Activated T-helper 17 cell treated with anti-CD3 and anti-CD28 coated beads, Interleukin-2, amount 50 U/mL, for 72 hours (primary cell): ENCODE results near the gene CNOT8. TPM values are rescaled to one million over a fixed set of nuclear protein-coding genes. Genes with fewer than 3 reads are reported as not detected.
A peak's percentile ranks its signal among the peaks of the same experiment; 100 is the strongest.

Source experiments
- ATAC-seq: fragments of 150-1000 bp; cut with Tn5 transposase; replicated peaks from 2 replicates; pipeline ENCODE4 v1.10.0; 2021; ENCODE audit warnings: mild to moderate bottlenecking, moderate library complexity
- H3K27ac Mint-ChIP-seq: one replicate; pipeline ENCODE4 v1.8.0; 2022; ENCODE audit warnings: mixed read lengths
- H3K27me3 Mint-ChIP-seq: one replicate; pipeline ENCODE4 v1.8.0; 2022; ENCODE audit warnings: mixed read lengths
- H3K36me3 Mint-ChIP-seq: one replicate; pipeline ENCODE4 v1.8.0; 2022; ENCODE audit warnings: low read depth, mild to moderate bottlenecking, mixed read lengths
- H3K4me1 Mint-ChIP-seq: one replicate; pipeline ENCODE4 v1.8.0; 2022; ENCODE audit warnings: mixed read lengths
- H3K4me3 Mint-ChIP-seq: one replicate; pipeline ENCODE4 v1.8.0; 2022; ENCODE audit warnings: mild to moderate bottlenecking, mixed read lengths
- H3K9me3 Mint-ChIP-seq: one replicate; pipeline ENCODE4 v1.8.0; 2022; ENCODE audit warnings: mixed read lengths
- total RNA-seq, 2 donors: library from RNA; stranded (reverse); gene quantifications; one replicate each; pipeline ENCODE4 v1.2.3, GENCODE V29; 2022

The CNOT8 gene
- total RNA-seq, 2 donors from 2014 or later = 87.4 to 173 TPM

- H3K27ac Mint-ChIP-seq = no peak overlapping the region
- no peak overlapping the region for H3K4me3 Mint-ChIP-seq
- no peaks in the 10 kb centered on the region for H3K9me3 Mint-ChIP-seq
- no peaks in the 10 kb centered on the region for H3K27me3 Mint-ChIP-seq
- H3K36me3 Mint-ChIP-seq = no peaks in the 10 kb centered on the region
- H3K4me1 Mint-ChIP-seq = no peaks in the 10 kb centered on the region
- ATAC-seq = no peak
Observed at GRCh38 chr5:154844809-154845208, 13.6 kb upstream of the CNOT8 start.

DNA sequence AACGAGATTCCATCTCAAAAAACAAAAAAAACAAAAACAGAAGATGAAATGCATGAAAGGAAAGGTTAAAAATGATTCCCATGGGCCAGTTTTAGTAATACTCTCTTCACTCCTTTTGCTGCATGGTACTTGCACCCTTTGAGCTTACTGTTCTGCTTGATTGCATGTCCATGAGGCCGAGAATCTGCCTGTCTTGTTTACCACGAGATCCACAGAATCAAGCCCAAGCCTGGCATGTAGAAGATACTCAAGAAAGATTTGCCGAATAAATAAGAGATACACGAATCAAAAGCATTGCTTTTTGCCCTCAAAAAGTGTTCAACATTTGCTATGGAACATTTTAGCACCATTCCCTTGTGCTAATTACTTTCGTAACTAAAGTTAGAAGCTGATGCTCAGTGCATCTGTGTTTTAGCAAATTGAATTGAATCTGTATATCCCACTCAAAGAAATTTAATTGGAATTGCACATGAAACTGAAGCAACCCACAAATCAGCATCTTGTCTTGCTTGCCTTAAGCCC, 9.1 kb upstream of the CNOT8 start:
- no peaks in the 10 kb centered on the region for H3K4me1 Mint-ChIP-seq

GRCh38 chr5:154849791-154850201, 8.6 kb upstream of the CNOT8 start:
- no peak overlapping the region for H3K27ac Mint-ChIP-seq
- no peaks in the 10 kb centered on the region for H3K36me3 Mint-ChIP-seq
- no peak for ATAC-seq
- H3K9me3 Mint-ChIP-seq = no peaks in the 10 kb centered on the region
- no peaks in the 10 kb centered on the region for H3K27me3 Mint-ChIP-seq
- no peak overlapping the region for H3K4me3 Mint-ChIP-seq
- no peaks in the 10 kb centered on the region for H3K4me1 Mint-ChIP-seq

More for the DNA sequence above, 9.1 kb upstream of the CNOT8 start:
- Mint-ChIP-seq H3K4me3 (no peak overlapping the region), H3K9me3 (no peaks in the 10 kb centered on the region), H3K27me3 (no peaks in the 10 kb centered on the region), H3K27ac (no peak overlapping the region), H3K36me3 (no peaks in the 10 kb centered on the region)
- no peak for ATAC-seq

DNA sequence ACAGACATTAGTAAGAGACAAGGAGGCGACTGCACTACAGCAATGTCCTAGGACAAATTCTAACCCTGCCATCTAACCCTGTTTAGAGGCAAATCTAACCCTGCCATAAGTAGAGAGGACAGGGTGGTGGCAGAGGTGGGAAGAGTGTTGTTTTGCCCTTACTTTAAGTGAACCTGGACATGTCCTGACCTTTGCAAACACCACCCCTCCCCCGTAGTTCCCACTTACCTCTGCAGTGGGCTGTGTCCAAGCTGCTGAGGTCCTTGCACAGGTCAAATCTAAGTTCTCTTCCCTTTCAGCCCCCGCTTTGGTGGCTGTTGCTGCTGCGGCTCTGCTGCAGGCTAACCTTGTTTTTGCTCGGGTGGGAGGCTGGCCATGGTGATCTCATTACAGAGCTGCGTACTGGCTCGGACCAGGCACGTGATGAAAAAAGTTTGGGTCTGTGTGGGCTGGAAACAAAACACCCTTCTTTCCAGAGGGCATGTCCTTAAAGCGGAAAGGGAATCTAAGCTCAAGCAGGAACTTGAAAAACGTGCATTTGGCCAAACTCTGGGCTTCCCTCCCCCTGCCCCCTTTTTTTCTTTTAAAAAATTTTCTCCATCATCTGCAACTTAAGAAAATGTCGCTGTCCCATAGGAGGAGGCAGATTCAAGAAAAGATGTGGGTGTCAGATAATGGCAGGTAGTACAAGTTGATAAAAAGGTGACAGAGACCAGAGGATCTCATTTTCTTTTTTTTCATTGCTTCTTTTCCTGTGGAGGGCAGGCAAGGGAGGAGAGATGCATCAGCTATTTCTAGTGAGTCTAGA, 8.0 kb upstream of the CNOT8 start, which contains the start of gene FAXDC2:
Gene FAXDC2, minus strand, starts transcription at position 349 of the 808 bp plus-strand sequence. CDS start 12,425 bp downstream, outside the sequence.
- no peak within 1 kb of the TSS for H3K4me3 Mint-ChIP-seq
- ATAC-seq = no peak
- H3K9me3 Mint-ChIP-seq = no peaks in the 10 kb centered on the region
- no peaks in the 10 kb centered on the region for H3K4me1 Mint-ChIP-seq
- no peak within 1 kb of the TSS for H3K27ac Mint-ChIP-seq
- no peaks in the 10 kb centered on the region for H3K27me3 Mint-ChIP-seq
- no peaks in the 10 kb centered on the region for H3K36me3 Mint-ChIP-seq

DNA sequence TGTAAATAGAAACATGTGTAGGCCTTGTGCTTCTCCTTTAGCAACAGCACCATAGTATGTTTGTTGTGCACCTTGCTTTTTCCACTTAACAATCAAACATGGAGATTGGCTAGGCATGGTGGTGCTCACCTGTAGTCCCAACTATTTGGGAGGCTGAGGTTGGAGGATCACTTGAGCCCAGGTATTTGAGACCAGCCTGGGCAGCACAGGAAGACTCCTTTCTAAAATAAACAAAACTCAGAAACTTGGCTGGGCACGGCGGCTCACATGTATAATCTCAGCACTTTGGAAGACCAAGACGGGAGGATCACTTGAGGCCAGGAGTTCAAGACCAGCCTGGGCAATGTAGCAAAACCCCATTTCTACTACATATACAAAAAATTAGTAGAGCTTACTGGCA, 7.1 kb upstream of the CNOT8 start:
- Mint-ChIP-seq H3K4me3 (no peak overlapping the region), H3K9me3 (no peaks in the 10 kb centered on the region), H3K27me3 (no peaks in the 10 kb centered on the region), H3K4me1 (no peaks in the 10 kb centered on the region), H3K27ac (no peak overlapping the region), H3K36me3 (no peaks in the 10 kb centered on the region)
- ATAC-seq = no peak

DNA sequence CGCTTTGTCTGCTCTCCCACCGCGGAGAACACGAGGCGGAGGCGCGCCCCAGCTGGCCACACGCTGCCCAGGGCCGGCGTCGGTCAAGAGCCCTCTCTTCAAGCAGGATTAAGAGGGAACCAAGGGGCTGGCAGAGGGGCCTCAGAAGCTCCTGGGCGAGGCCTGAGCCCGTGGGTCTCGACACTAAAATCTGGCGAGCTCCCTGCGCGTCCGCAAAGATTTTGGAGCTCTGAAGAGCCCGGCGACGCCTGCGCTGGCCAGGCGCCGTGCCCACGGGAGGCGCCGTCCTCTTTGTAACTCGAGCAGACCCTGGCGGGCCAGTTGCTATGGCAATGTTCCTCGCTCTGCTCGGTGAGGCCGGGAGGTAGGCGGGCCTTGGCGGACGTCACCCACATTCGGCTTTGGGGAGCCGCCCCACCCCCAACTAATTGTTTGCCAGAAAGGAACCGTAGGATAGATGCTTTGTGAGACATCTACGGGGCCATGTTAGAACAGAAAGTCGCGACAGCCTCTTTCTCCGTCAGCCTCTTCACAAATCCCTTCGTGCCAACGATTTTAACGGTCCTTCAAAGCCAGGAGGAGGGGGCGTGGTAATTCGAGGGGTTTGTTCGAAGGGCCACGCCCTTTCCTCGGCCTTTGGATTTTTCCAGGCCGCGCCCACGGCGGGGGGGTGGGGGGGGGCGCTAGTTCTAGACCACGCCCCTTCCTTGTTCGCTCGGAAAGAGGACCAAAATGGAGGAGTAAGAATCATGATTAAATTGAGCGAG, 714 bp upstream of the CNOT8 start:
- peak; percentile 74 for ATAC-seq
- no peaks in the 10 kb centered on the region for H3K9me3 Mint-ChIP-seq

DNA sequence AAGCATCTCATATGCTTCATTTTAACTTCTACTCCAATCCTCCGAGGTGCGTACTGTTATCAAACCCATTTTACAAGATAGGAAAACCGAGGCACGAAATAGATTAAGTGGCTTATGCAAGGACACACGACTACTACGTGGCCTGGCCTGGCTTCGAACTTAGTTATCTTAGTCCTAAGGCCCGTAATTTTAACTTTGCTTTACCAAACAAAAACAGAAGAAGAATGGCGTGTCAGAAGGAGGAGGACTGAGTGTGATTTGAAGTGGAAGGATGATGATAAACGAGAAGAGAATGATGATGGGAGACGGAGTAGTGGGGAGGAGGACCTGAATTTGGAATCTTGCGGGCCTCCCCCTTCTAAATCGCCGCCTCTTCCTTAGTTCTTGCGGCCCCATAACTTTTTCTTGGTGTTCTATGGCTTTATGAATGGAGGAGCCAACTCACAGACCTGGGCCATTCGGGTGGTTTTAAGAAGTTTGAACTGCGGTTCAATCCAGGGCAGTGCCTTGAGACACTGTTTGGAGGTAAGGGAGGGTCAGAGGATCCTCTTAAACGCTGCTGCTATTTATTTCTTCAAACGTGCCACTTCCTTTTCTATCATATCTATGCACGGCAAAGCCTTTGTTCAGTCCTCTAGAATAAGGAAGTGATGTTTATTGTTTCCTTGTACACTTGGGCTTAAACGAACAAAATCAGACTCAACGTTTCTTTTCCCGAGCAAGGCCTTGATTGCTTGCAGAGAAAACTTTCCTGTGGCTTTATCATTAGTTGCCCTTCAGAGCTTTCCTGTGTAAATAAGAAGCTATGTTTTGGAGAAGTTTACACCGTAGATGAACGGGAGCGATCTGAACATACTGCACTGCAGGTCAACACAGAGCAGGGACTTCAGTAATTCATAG, 795 bp downstream of the CNOT8 start:
- peaks cover 21% of the 10 kb centered on the region for H3K4me1 Mint-ChIP-seq
- no peak for ATAC-seq
- H3K36me3 Mint-ChIP-seq = peaks cover 63% of the 10 kb centered on the region
- no peaks in the 10 kb centered on the region for H3K9me3 Mint-ChIP-seq
- peak overlapping the region; percentile 85 for H3K4me3 Mint-ChIP-seq
- H3K27me3 Mint-ChIP-seq = no peaks in the 10 kb centered on the region
- peak overlapping the region; percentile 99 for H3K27ac Mint-ChIP-seq

More for the DNA sequence above, 714 bp upstream of the CNOT8 start:
- Mint-ChIP-seq H3K4me1 (peaks cover 13% of the 10 kb centered on the region), H3K36me3 (peaks cover 48% of the 10 kb centered on the region), H3K27ac (peak overlapping the region; percentile 99), H3K4me3 (peak overlapping the region; percentile 85), H3K27me3 (no peaks in the 10 kb centered on the region)

DNA sequence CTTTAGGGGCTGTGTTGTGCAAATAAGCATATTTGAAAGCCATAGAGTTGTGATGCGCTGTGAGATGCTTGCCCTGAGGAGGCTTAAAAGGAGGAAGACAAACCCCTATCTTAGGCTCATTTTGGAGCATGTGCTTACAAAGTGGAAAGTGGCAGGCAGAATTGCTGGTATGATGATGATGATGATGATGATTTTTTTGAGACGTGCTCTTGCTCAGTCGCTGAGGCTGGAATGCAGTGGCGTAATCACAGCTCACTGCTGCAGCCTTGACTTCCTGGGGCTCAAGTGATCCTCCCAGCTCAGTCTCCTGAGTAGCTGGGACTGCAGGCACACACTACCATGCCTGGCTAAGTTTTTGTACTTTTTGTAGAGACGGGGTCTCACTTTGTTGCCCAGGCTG, 1.7 kb downstream of the CNOT8 start:
- Mint-ChIP-seq H3K27ac (peak overlapping the region; percentile 99), H3K4me3 (peak overlapping the region; percentile 85), H3K9me3 (no peaks in the 10 kb centered on the region), H3K27me3 (no peaks in the 10 kb centered on the region), H3K4me1 (peaks cover 21% of the 10 kb centered on the region), H3K36me3 (peaks cover 72% of the 10 kb centered on the region)
- ATAC-seq = peak; percentile 9

- peak overlapping the region; percentile 99 for H3K27ac Mint-ChIP-seq
- no peaks in the 10 kb centered on the region for H3K27me3 Mint-ChIP-seq
- peaks cover 78% of the 10 kb centered on the region for H3K36me3 Mint-ChIP-seq
- no peaks in the 10 kb centered on the region for H3K9me3 Mint-ChIP-seq
- H3K4me3 Mint-ChIP-seq = peak overlapping the region; percentile 85
- ATAC-seq = no peak
- peaks cover 27% of the 10 kb centered on the region for H3K4me1 Mint-ChIP-seq
Observed at GRCh38 chr5:154860765-154861164, 2.3 kb downstream of the CNOT8 start.

- Mint-ChIP-seq H3K9me3 (no peaks in the 10 kb centered on the region), H3K4me3 (peak overlapping the region; percentile 85), H3K4me1 (peaks cover 30% of the 10 kb centered on the region), H3K27me3 (no peaks in the 10 kb centered on the region), H3K27ac (peak overlapping the region; percentile 80), H3K36me3 (peaks cover 90% of the 10 kb centered on the region)
- no peak for ATAC-seq
Observed at GRCh38 chr5:154861946-154862345, 3.5 kb downstream of the CNOT8 start.

DNA sequence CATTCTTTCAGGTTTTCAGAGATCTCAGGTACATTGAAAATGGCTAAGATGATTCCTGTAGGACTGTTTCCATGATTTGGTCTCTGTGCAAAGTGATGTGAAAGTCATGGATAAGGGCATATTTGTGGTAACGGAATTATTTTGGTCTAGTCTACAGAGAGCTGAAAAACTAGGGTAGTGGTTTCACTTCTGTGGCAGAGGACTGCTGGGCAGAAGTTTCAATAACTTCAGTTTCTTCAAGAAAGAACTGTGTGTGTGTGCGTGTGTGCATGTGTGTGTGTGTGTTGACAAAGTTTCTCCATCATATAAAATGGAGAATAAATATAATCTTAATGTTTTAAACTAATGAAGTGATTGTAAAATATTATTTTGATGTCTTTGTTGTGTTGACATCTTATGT, 4.3 kb downstream of the CNOT8 start:
- Mint-ChIP-seq H3K9me3 (no peaks in the 10 kb centered on the region), H3K27me3 (no peaks in the 10 kb centered on the region), H3K27ac (peak overlapping the region; percentile 80), H3K4me1 (peaks cover 32% of the 10 kb centered on the region), H3K4me3 (peak overlapping the region; percentile 85), H3K36me3 (peaks cover 98% of the 10 kb centered on the region)
- ATAC-seq = no peak

DNA sequence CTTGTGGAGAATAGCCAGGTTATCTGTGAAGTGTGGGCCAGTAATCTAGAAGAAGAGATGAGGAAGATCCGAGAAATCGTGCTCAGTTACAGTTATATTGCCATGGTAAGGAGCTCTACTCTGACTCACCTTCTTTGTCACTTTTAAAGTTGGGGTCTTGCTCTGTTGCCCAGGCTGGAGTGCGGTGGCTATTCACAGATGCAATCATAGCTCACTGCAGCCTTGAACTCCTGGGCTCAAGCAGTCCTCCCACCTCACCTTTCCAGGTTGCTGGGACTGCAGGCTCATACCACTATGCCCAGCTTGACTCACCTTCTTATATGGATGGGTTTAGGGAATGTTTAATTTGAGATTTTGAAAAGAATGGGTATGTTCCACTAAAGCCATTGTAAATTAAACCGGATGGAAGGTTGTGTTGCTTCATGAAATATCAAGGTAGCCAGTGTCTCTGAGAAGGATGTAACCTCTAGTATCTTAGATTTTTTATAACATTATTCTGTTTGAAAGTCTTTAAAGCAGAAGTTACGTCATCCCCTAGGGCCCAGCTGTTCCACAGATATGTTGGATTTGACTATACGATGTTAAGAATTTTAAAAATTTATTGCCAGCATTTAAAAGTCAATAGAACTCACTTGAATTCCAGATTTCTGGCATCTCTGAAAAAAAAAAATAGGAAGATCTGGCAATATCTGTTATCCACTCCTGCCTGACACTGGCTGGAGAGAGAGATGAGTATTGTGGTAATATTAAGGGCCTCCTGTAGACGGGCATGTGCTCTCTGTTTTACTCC, 5.1 kb downstream of the CNOT8 start:
- Mint-ChIP-seq H3K4me3 (peak overlapping the region; percentile 85), H3K27ac (peak overlapping the region; percentile 80), H3K9me3 (no peaks in the 10 kb centered on the region), H3K36me3 (peaks cover 100% of the 10 kb centered on the region), H3K27me3 (no peaks in the 10 kb centered on the region), H3K4me1 (peaks cover 32% of the 10 kb centered on the region)
- no peak for ATAC-seq

GRCh38 chr5:154865466-154866184, 7.2 kb downstream of the CNOT8 start:
- H3K27me3 Mint-ChIP-seq = no peaks in the 10 kb centered on the region
- peak overlapping the region; percentile 22 for H3K4me3 Mint-ChIP-seq
- no peaks in the 10 kb centered on the region for H3K9me3 Mint-ChIP-seq
- ATAC-seq = peak; percentile 74
- peaks cover 100% of the 10 kb centered on the region for H3K36me3 Mint-ChIP-seq
- H3K4me1 Mint-ChIP-seq = peaks cover 32% of the 10 kb centered on the region
- H3K27ac Mint-ChIP-seq = no peak overlapping the region
